ENCODE measurements around the gene GRIK3.

The GRIK3 gene

DNA sequence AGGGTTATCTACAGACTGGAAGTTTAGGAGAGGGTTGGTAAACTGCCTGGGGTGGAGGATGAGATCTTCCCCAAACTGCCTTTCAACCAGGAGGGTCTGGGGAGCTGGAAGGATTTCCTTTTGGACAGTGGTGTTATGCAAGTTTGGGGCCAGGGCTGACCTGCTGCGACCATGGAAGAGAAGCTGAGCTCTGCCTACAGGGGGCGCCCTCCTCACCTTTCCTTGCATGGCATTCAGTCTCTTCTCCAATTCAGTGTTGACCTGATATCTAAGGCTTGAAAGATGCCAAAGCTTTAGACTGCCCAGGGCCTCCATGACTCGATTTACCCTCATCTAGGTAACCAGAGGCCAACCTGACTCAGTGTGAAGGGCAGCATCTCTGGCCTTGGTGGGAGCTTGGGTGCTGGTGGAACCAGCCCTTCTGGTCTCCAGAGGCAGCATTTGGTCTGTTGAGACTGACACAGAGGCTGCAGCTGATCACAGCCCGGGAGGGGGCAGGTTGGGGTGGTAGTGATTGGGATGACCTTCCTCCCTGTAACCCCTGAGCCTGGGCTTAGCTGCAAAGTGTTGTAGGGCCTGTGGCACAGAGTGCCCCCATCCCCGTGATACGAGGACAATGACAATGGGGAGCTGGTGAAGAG is 170.0 kb downstream of the GRIK3 start:
- in situ Hi-C loops (cut with HindIII; ENCODE audit: low sequenced_read_pairs), result loop anchor here (5.0 kb wide), 2 partner anchors 102 to 208 kb away; no protein-coding TSS in a partner anchor

GRCh38 chr1:36863500-36863899 is 170.8 kb downstream of the GRIK3 start:
- in situ Hi-C loops (cut with HindIII; ENCODE audit: low sequenced_read_pairs), result loop anchor here (5.0 kb wide), 2 partner anchors 101 to 209 kb away; no protein-coding TSS in a partner anchor

DNA sequence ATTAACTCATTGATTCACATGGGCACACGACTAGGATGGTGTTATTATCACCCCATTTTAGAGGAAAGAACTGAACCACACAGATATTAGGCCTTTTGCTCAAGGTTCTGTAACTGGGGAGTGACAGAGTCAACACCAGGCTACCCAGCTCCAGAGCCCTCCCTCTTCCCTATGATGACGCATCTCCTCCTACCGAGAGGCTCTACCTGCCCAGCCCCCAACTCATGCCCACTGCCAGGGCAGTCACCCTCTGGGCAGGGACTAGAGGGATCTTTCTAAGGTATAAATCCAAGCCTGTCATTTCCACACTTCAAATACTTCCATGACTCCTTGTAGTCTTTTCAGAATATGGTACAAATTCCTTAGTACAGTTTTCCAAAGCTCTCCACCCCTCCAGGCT is 171.3 kb downstream of the GRIK3 start:
- in situ Hi-C loops (cut with HindIII; ENCODE audit: low sequenced_read_pairs), result loop anchor here (5.0 kb wide), 2 partner anchors 101 to 209 kb away; no protein-coding TSS in a partner anchor

DNA sequence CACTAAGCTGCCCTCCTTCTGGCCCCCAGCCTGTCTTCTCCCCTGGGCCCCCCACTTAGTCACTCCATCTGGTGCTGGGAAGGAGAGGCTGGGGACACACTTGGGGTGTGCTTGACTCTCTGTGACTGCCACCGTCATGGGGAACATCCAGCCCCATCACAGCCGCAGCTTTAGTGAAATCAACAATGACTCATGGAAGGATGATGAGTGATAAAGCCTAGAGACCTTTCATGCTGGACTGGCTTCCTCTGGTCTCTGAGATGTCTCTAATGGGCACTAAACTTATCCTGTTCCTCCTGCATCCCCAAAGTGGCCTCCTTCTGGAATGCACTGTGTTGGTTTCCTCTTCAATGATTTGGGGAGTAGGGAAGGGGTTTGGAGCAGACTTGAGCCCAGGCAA is 172.9 kb downstream of the GRIK3 start:
- in situ Hi-C loops (cut with HindIII; ENCODE audit: low sequenced_read_pairs), result loop anchor here (5.0 kb wide), 2 partner anchors 99 to 211 kb away; no protein-coding TSS in a partner anchor

GRCh38 chr1:36859926-36860325 is 174.4 kb downstream of the GRIK3 start:
- in situ Hi-C loops (cut with HindIII; ENCODE audit: low sequenced_read_pairs), result loop anchor here (5.0 kb wide), 2 partner anchors 98 to 212 kb away; no protein-coding TSS in a partner anchor

DNA sequence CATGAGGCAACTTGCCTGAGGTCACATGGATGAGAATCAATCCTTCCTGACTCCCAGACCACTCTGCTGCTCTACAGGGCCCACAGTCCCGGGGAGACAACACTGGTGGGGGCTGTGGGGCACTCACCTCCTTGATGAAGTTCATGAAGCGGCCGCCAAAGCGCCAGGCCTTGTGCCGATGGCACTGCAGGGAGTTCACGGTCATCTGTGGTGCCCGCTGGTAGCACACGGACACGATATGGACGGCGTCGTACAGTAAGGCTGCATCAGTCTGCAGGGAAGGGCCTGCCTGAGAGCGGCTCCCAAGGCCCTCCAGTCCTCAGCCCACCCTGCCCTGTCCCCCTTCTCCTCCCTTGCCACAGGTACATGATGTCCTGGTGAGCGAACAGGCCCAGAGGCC is 175.3 kb downstream of the GRIK3 start:
- in situ Hi-C loops (cut with HindIII; ENCODE audit: low sequenced_read_pairs), result no loop called here

DNA sequence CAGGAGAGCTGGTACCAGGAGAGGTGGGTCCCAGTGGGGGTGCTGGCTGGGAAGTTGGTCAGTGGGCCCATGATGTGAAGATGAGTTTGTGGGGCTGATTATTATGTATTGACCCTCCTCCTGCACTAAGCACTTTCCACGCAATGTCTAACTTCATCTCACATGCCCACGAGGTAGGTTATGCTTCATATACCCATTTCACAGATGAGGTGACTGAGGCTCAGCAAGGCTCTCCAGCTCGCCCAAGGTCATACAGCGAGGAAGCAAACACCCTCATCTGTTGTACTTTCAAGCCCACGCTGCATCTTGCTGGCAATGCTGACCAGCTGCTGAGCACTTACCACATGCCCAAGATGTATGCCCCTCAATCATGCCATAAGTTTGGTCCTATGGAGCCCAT is 175.8 kb downstream of the GRIK3 start:
- in situ Hi-C loops (cut with HindIII; ENCODE audit: low sequenced_read_pairs), result no loop called here

DNA sequence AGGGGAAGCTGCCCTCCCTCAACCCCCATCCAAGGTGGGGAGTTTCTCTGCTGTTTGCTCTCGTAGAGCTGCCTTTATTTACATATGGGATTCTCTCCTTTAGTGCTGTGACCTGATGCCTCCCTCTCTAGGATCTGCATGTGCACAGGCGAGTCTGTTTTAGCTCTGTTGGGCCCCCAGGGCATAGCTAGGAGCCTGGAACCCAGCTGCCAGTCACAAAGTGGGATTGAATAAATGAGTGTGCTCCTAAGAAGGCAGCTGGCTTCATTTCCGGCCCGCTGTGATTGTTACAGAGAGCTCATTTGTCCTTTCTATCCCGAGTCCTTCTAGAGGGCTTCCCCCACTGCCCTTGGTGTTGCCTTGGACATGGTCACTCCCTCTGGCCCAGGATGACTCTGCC is 176.6 kb downstream of the GRIK3 start:
- in situ Hi-C loops (cut with HindIII; ENCODE audit: low sequenced_read_pairs), result no loop called here

DNA sequence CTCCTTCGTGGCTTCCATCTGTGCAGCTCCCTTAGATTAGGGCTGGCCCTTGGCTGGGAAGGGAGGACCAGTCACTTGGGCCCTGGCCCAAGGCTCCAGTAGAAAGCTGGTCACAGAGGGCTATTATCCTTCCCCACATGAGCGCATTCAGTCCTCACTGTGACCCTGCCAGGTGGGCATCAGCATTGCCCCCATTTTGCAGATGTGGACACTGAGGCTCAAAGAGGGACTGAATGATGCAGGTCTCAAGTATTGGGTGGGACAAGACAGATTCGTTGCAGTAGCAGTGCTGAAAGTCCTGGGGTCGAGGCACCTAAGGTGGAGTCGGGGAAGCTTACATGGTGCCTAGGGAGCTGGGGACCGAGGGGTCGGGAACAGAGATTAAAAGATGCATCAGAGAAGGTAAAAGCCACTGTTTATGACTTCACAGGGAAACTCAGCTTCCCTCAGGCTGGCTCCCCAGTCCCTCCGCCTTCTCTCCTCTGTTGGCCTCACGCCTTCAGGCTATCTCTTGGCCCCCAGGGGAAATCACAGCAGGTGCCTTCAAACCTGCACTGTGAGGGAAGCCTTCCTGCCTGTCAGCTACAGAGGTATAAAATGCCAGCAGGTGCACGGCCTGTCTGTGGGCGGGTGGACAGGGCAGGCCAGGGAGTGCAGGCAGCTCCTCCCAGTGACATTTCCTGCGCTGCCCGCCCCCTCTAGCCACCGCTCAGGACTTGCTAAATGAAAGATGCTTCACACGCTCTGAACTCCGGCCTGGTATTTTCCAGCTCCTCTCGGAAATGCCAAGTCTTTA is 178.4 kb downstream of the GRIK3 start:
- in situ Hi-C loops (cut with HindIII; ENCODE audit: low sequenced_read_pairs), result no loop called here

- in situ Hi-C loops (cut with HindIII; ENCODE audit: low sequenced_read_pairs), result no loop called here
These were observed 180.7 kb downstream of the GRIK3 start for GRCh38 chr1:36853638-36854037.

DNA sequence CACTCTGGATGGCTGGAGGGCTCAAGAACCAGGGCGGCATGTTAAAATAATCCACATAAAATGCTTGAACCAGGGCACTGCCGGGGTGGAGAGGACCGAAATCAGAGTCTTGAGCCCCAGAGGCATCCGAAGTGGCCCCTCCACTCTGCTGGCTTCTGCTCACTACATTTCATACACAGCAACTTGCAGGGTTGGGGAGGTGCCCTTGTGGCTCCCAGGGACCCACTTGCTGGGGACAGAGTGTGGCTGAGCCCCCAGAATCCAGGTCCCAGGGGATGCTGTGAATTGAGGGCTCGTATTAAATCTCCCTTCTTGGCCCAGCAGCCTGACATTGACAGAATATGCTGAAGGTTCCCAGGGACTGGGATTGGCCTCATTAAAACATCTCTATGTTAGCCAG is 181.7 kb downstream of the GRIK3 start:
- in situ Hi-C loops (cut with HindIII; ENCODE audit: low sequenced_read_pairs), result no loop called here

GRCh38 chr1:36851595-36851994 is 182.7 kb downstream of the GRIK3 start:
- in situ Hi-C loops (cut with HindIII; ENCODE audit: low sequenced_read_pairs), result no loop called here

DNA sequence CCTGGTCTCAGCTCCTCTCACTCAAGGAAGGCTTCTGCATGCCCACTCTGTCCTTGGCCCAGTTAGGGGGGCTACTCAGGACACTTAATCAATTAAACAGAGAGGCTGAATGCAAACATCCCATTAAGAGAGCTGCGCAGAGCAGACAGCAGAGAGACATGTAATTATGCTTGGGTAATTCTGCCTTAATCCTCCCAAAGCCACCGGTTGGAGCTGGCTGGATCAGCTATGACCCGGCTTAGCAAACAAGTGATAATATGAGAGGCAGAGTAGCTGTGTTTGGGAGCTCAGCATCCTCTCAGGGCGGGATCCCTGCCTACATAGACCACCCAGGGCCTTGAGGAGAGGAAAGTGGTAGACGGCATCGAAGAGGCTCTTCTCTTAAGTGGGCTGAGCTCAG is 183.2 kb downstream of the GRIK3 start:
- in situ Hi-C loops (cut with HindIII; ENCODE audit: low sequenced_read_pairs), result no loop called here

DNA sequence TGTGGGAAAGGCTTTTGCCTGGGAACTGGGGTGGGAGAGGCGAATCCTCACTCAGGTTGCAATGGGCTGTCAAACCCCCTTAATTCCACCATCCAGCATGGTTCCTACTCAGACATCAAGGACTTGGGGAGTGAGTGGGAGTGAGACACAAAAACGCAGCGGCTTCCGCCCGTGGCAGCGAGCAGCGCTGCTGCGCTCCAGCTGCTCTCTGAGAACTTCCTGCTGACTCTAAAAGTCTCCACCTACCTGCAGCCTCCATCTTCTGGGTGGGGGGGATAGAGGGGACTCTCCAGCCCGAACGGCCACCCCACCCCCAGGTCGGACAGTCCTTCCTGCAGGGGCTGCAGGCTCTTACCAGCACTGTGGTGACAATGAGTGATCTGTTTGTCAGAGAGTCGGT is 184.4 kb downstream of the GRIK3 start:
- in situ Hi-C loops (cut with HindIII; ENCODE audit: low sequenced_read_pairs), result no loop called here

DNA sequence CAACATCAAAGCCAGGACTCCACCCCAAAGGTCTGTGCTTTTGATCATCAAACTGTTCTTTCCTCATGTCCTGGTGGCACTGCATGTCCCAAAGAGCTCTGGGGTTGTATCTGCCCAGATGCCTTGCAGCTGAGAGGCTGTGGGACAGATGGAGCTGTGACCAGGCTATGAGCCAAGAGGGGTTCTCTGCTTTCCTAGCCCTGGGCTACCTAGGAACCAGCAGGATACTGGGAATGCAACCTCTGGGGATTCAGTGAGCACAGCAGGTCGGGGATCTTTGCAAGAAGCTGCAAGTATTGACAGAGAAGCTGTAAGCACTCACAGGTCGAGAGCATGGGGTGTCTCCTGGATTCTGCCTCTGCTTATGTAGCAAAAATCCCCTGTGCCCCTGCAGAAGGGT is 186.6 kb downstream of the GRIK3 start:
- in situ Hi-C loops (cut with HindIII; ENCODE audit: low sequenced_read_pairs), result no loop called here

DNA sequence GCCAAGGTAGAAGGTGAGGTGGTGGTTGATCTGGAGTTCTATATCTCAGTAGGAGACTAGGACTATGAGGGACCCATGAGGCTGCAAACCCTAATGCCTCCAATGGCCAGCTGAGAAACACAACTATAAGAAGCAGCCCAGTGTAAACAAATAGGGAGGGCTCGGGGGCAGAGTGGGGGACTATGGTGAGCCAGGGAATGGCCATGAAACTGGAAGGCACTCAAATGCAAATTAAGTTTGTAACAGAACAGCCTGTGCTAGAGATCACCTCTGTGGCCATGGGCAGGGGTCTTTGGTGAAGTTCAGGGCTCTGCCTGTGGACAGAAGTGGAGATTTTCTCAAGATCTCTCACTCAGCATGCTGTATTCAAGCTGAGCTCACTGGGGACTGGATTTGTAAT is 187.1 kb downstream of the GRIK3 start:
- in situ Hi-C loops (cut with HindIII; ENCODE audit: low sequenced_read_pairs), result no loop called here

GRCh38 chr1:36846357-36846756 is 188.0 kb downstream of the GRIK3 start:
- in situ Hi-C loops (cut with HindIII; ENCODE audit: low sequenced_read_pairs), result no loop called here

DNA sequence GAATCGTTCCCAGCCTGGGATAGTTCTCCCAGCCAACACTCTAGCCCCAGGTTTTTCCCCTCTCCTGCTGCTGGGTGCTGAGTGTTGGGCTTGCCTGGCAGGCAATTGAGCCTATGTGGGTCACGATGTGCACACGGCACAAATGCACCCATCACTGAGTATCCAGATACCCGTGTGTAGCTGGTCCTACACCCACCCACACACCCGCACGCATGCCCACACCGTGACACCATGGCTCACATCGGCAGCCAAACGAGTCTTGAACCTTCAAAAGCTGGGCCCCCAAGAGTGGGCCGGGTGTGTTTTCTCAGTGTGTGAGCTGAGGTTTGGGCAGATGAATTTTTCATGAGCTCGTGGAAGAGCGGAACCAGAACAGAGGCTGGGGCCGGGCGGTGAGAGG is 188.5 kb downstream of the GRIK3 start:
- in situ Hi-C loops (cut with HindIII; ENCODE audit: low sequenced_read_pairs), result no loop called here

- in situ Hi-C loops (cut with HindIII; ENCODE audit: low sequenced_read_pairs), result no loop called here
These were observed 189.4 kb downstream of the GRIK3 start for GRCh38 chr1:36844917-36845316.

DNA sequence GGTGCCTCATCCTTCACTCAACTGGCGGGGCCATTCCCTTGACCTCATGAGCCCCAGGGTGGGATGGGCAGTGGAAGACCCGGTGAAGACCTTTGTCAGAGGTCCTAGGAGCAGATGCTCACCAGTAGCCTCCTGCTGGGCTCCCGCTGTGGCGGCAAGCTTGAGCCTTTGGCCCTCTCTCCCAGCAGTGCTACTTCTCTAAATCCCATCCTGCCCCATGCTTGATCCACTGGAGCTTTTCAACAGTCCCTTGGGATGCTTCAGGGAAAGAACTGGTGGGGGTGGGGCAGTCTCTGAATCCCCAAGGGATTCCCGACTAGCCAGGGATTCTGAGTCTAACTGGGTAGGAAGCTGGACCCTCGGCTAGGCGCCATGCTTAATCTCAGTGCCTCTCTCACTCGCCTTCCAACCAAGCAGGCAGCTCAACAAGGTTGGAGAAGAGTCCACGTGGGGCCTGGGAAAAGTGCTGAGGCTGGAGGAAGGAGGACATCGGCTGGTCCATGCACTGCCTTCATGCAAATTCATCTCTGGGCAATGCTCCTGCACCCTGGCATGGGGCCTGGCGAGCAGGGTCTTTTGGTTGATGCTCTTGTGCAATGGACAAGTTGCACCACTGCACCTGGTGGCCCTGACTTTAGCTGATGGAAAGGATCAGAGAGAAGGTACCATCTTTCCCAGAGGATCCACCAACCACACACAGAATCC is 190.3 kb downstream of the GRIK3 start:
- in situ Hi-C loops (cut with HindIII; ENCODE audit: low sequenced_read_pairs), result no loop called here

GRCh38 chr1:36843027-36843426 is 191.3 kb downstream of the GRIK3 start:
- in situ Hi-C loops (cut with HindIII; ENCODE audit: low sequenced_read_pairs), result no loop called here

- in situ Hi-C loops (cut with HindIII; ENCODE audit: low sequenced_read_pairs), result no loop called here
These were observed 191.9 kb downstream of the GRIK3 start for GRCh38 chr1:36842448-36842847.
